Pulmonary artery endothelial cell (primary cell): ENCODE results near the gene TGOLN2. TPM values are rescaled to one million over a fixed set of nuclear protein-coding genes. Genes with fewer than 3 reads are reported as not detected.
"Not testable (repeated sequence)": the region's sequence is repeated elsewhere in the genome, so short reads cannot be mapped to it uniquely, and the experiment has no call there.

Source experiments
- DNase-seq: peaks from one replicate; pipeline ENCODE4 v3.0.0-alpha.2; 2011; ENCODE audit warnings: low read depth, low spot score
- total RNA-seq: library from RNA; depleted of rRNA; stranded (reverse); fragments of >200 nt; gene quantifications from 2 replicates; pipeline ENCODE4 v1.2.3, GENCODE V29; 2014

TGOLN2 gene
- total RNA-seq, 1 donor from 2014 or later, result 132 TPM

DNA sequence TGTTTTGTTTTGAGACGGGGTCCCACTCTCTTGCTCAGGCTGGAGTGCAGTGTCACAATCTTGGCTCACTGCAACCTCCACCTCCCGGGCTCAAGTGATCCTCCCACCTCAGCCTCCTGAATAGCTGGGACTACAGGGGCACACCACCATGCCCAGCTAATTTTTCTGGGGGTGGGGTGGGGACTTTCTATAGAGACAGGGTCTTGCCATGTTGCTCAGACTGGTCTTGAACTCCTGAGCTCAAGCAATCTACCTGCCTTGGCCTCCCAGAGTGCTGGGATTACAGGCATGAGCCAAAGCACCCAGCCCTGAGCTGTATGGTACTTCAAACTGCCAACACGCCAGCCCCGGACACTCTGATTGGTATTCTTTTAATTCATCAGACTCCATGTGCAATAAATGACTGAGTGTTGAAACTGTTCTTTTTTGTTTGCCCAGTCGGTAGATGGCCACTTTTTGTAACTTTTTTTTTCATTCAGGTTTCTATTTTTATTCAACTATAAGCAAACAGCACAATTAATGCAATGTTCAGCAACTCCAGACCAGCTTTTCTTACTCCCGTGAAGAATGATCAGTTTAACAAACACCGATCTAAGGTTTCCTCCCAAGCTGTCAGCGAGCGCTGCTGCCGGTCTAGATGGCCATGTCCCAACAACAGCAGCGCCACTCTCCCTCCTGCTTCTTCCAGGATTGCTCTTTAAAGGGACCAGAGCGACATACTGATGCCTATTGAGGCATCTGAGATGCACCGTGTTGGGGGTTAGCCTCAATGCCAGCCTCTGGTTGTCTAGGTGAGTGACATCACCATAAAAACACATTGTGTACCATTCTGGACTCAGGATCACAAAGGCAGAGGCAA lies 12.5 kb upstream of the TGOLN2 start:
- DNase-seq, result no peak

DNA sequence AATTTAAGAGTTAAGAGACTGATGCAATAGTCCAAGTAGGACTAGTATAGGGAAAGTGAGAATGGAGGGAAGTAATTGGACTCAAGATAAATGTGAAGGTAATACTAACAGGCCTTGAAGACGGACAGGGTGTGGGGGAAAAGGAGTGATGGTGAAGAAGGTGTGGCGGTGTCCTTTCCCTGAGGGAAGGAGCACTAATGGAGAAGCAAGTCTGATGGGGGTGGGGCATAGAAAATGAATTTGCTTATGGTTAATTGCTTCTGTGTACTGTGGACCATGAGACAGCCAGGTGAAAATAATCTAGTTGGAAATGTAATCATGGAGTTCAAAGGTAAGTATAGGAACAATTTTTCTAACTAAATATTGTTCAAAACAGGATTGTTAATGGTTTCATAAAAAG lies 7.1 kb upstream of the TGOLN2 start:
- no peak for DNase-seq

DNA sequence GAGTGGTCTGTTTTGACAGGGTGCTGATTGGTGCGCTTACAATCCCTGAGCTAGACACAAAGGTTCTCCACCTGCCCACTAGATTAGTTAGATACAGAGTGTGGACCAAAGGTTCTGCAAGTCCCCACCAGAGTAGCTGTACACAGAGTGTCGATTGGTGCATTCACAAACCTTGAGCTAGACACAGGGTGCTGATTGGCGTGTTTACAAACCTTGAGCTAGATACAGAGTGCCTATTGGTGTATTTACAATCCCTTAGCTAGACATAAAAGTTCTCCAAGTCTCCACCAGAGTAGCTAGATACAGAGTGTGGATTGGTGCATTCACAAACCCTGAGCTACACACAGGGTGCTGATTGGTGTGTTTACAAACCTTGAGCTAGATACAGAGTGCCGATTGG lies 6.1 kb upstream of the TGOLN2 start:
- DNase-seq, result not testable (repeated sequence)

DNA sequence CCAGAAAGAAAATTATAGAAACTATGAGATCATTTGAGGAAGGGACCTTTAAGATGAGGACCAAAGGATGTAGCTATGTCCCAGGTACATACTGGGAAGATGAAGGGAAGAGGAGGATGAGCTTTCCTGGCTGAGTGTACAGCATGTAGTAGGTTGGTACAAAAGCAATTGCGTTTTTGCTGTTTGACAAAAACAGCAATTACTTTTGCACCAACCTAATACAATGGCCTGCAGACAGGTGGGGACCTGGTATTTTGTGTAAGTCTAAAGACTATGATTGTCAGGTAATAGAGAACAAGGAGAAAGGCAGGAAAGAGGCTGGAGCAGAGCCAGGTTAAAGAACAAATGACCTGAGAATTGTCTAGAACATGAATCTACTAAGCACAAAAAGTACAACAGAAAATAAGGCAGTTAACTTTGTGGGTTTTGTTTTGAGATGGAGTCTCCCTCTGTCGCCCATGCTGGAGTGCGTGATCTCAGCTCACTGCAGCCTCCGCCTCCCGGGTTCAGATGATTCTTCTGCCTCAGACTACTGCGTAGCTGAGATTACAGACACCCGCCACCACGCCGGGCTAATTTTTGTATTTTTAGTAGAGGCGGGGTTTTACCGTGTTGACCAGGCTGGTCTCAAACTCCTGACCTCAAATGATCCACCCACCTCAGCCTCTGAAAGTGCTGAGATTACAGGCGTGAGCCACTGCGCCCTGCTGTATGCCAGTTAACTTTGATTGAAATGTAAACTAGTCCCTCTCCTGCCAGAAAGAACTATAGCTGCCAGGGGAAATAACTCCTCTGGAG lies 3.2 kb upstream of the TGOLN2 start:
- DNase-seq, result no peak

DNA sequence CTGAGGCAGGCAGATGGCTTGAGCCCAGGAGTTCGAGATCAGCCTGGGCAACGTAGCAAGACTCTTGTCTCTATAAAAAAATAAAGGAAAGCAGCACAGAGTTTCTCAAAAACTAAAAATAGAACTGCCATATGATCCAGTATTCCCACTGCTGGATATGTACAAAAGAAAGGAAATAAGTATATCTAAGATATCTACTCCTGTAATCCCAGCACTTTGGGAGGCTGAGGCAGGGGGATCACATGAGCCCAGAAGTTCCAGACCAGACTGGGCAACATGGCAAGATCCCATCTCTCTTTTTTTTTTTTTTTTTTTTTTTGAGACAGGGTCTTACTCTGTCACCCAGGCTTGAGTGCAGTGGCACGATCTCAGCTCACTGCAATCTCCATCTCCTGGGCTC lies 1.9 kb upstream of the TGOLN2 start:
- not testable (repeated sequence) for DNase-seq

DNA sequence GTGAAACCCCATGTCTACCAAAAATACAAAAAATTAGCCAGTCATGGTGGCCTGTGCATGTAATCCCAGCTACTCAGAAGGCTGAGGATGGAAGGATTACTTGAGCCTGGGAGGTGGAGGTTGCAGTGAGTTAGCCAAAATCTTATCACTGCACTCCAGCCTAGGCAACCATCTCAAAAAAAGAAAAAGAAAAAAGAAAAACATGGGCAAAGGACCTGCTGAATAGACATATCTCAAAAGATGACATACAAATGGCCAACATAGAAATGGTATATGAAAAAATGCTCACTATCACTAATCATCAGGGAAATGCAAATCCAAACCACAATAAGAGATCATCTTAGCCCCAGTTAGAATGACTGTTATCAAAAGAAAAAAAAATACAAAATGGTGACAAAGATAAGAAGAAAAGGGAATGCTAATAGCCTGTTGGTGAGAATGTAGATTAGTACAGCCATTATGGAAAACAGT lies 1.4 kb upstream of the TGOLN2 start:
- no peak for DNase-seq

DNA sequence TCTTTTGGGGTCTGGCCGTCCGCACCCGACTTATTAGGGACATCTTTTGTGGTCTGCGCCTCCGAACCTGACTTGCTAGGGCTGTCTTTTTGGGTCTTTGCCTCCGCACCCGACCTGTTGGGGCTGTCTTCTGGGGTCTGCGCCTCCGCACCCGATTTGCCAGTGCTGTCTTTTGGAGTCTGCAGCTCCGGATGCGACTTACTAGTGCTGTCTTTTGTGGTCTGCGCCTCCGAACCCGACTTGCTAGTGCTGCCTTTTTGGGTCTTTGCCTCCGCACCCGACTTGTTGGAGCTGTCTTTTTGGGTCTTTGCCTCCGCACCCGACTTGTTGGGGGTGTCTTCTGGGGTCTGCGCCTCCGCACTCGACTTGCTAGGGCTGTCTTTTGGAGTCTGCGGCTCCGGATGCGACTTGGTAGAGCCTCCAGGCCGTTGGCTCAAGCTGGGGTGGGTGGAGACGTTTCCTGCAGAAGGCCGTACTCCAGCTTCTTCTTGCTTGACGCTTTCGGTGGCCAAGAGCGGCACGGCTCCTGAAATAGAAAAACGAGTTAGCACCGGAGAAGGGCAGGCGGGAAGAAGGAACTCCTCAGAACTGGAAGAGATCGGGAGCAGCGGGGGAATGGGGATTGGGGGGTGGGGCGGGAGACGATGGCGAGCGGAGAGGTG lies 498 bp downstream of the TGOLN2 start:
- no peak for DNase-seq

DNA sequence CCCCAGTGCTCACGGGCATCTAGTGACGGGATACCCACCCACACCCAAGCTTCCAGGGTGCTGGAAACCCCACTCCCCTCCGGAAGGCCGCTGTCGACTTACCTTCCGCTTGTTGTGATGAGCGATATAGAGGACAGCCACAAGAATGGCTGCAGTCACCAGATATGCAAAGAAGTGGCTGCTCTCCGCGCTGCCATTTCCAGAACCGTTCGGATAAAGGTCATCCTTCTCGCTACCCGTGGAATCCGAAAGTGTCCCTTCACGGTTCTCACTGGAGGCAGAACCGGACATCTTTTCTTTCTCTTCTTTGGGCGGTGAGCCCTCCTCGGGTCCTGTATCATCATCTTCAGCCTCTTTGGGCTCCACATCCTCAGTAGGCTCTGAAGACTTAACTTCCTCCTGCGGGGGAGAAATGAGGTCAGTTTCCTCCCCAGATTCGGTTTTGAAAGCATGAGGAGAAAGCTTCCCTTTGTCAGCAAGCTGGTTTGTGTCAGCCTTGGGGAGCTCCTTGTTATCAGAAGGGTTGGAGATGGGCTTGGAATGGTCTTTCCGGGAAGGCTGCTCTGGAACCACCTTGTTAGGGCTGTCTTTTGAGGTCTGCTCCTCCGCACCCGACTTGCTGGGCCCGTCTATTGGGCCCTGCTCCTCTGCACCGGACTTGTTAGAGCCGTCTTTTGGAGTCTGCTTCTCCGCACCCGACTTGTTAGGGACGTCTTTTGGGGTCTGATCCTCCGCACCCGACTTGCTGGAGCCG lies 1.2 kb downstream of the TGOLN2 start:
- no peak for DNase-seq

DNA sequence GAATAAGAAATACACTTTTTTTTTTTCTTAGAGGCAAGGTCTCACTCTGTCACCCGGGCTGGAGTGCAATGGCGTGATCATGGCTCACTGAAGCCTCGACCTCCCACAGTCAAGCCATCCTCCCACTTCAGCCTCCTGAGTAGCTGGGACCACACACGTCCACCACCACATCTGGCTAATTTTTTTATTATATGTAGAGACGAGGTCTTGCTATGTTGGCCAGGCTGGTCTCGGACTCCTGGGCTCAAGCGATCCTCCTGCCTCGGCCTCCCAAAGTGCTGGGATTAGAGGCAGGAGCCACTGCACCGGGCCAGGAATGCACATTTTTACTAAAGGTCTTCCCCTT lies 2.4 kb downstream of the TGOLN2 start:
- DNase-seq, result no peak

DNA sequence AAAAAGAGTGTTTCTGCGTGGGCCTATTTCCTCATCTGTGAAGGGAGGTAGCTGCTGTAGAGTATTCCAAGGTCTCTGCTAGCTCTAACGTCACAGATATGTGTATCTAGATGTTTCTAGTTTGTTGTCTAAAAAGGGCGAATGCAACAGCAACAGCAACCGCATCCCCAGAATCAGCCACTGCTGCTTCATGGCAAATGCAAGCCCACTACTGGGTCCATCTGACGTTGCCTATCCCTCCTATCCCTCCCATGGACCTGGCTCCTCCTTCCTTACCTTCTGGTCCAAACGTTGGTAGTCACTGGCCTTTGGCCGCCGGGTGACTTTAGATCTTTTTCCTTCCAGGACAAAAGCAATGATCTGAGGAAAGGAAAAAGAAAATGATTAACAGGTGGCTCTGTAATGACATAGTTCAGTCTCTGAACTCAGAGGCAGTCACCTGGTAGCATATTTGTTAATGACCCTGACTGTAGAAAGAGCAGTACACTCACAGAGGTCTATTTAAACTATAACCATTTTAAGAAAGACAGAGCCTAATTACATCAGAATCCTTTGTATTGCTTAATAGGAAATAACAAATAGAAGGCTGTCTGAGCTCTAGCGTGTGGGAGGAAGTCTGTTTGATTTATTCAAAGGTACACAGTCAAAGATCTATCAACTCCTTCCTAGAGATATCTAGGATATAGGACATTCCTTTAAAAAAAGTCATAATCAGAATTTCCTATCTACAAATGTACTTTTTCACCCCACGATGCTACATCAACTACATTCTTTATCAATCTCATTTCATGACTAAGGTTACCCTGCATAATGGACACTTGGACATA lies 2.9 kb downstream of the TGOLN2 start:
- no peak for DNase-seq

DNA sequence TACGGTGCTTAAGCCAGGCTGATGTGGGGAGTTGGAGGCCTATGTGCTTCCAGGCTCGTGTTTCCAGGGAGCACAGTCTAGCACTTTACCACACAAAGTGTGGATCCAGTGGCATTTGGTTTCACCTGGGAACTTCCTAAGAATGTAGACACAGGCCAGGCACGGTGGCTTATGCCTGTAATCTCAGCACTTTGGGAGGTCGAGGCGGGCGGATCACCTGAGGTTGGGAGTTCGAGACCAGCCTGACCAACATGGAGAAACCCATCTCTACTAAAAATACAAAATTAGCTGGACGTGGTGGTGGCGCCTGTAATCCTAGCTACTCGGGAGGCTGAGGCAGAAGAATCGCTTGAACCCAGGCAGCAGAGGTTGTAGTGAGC lies 3.8 kb downstream of the TGOLN2 start:
- DNase-seq, result not testable (repeated sequence)

DNA sequence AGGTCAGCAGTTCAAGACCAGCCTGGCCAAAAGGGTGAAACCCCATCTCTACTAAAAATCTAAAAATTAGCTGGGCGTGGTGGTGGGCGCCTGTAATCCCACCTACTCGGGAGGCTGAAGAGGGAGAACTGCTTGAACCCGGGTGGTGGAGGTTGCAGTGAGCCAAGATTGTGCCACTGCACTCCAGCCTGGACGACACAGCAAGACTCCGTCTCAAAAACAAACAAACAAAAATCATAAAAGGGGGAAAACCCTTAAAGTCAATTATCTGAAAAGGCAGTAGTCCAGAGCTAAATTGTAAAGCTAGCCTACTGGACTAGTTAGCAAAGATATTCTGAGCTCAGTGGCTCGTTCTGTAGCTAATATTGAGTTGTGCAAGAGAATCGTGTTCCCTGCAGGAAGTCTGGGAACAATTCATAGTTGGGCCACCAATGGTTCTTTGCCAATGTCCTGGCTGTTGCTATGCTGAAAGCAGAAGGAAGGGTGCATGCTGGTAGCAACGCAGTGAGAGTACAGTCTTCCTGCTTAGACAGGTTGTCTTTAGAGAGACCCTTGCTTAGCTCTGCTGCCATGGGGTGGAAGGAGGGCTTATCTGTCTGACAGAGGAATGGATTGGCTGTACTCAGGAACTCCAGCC lies 4.3 kb downstream of the TGOLN2 start:
- no peak for DNase-seq

DNA sequence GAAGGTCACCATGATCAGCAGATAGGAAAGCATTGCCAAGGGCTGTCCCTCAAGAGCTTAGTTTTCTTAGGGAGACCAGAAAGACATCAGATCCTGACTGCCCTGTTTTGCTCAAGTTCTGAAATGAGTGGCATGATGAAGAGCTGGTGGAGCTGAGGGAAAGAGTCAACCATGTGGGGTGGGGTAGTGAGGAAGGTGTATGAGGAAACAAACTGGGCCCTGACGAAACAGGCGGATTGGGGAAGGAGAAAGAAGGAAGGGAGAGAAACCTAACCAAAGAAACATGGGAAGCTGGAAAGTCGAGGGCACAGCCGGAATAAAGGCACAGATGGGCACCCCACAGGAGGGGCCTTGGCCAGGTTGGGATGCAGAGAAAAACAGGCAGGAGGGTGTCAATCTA lies 8.0 kb downstream of the TGOLN2 start:
- DNase-seq, result no peak

DNA sequence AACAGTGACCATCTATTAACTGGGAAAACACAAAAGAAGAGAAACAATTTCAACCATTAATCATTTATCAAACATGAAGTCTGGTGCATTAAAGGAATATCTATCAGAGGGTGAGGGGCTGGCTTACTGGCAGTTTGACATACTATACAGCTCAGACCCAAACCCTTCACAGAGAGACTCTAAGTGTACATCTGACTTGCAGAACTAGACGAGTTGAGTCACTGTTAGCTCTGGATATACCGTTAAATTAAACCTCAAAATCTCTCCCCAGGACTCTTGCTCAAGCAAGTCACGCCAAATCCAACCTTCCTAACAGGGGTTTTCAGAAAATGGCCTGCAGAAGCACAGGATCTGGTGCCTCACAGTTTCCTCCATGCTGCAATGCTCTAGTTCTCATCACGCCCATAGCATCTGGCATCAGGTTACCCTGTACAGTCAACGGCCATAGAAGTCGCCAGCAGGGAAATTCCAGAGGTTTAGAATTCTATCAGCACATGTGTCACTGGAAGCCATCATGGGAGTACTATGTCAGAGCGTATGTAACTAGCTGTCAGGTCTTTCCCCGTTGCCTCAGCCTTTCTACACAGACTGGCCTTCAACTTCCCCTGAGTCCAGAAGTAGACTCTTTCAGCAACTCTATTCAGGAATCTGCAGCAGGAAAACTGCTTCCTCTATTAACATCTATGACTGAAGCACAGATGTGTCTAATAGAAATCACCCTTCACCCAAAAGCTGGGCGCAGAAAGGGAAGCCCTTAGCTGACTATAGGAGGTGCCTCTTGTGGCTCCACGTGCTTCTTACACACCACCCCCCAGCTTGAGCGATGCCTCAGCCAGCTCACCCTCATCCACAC lies 9.3 kb downstream of the TGOLN2 start:
- no peak for DNase-seq

DNA sequence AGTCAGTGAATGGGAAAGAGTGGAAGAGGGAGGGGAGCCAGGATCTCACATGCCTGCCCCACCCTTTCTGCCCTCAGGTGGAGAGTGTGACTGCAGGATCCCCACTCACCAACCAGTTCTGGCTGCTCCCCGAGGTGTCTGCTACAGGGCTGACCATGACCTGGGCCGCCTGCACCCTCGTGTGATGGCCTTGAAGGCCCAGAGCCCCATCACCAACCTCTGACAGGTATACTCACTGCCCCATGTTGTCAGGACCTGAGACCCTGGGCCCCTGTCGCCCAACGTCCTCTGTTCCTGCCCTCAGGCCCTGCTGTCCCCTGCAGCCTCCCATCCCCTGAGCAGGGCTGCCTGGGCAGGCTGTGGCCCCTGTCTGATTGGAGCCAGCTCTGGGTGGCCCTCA lies 11.9 kb downstream of the TGOLN2 start:
- DNase-seq, result not testable (repeated sequence)

DNA sequence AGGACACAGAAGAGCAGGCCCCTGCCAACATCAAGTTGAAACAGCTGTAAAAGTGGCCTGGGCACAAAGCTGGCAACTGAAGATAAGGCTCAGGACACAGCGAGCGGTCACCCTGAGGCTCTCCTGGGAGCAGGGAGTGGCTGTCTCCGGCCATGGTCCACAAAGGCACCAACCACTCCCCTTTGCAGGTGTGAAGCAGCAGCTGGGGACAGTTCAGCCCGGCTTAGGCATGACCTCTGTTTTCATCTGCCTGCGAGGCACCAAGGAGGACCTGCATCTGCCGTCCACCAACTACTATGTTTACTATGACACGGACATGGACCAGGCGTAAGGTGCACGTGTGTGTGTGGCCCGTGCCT lies 12.9 kb downstream of the TGOLN2 start:
- no peak for DNase-seq

DNA sequence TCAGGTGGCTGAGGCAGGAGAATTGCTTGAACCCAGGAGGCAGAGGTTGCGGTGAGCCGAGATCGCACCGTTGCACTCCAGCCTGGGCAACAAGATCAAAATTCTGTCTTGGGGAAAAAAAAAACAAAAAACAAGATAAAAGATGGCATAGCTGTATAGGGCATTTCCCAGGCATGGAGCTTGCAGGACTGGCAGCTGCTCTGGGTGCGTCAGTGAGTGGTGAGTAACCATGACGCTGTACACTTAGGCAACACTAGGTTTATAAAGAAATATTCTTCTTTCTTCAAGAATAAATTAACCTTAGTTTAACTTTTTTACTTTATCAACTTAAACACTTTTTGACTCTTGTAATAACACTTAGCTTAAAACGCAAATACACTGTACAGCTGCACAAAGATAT lies 15.4 kb downstream of the TGOLN2 start:
- DNase-seq, result no peak

DNA sequence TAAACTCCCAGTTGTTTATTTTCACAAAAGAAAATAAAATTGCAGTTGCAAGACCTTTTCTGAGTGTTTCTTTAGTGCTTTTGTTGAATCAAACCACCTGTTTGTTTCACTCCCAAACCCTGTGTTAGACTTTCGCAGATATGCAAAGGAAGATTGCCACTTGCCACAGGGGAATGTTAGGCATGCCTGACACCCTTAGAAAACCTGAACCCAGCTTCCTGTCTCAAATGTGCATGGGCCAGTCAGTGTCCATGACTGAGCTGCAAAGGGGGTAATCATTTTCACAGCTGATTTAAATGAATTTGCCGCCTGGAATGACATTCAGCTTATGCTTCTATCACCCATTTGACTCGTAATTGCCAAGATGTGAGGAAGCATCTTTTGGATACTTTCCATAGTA lies 17.5 kb downstream of the TGOLN2 start:
- DNase-seq, result no peak

DNA sequence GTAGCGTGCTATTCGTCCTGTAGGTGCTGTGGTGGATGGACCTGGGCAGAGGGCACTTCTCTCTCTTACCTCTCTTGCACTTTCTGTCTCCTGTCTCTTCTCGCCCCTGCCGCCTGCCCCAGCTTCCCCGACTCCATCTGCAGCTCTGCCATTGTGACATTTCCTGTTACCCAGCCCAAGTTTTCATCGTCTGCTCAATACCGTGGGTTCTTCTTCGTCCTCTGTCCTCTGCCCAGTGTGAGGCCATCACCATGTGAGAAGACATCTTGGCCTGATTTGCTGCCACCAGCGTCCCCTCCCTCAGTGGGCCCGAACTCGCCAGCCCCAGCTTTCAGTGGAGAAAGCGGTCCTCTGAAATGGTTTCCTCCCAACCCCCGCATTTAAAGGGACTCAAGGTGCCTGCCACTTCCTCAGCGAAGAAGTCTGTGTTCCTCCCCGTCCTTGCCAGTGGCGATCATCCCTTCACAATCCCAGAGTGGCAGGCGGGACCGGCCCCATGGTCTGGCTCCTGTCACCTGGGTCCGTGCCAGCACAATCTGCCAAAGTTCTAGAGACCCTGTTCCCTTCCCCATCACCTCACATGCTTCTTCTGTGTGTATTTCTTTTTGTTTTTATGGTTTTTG lies 18.0 kb downstream of the TGOLN2 start:
- no peak for DNase-seq
